GM10266 (cell line): Measurements from ENCODE around the gene SCML1.

Experiments used
- DNase-seq: peaks from one replicate; pipeline ENCODE4 v3.0.0; 2012; ENCODE audit errors: extremely low spot score
- CTCF ChIP-seq: IDR thresholded peaks from 2 replicates; pipeline ENCODE4 v1.5.1; 2012; ENCODE audit warnings: mild to moderate bottlenecking, low read depth; ENCODE audit not compliant: control insufficient read depth, insufficient read depth; ENCODE audit errors: missing control alignments

The SCML1 gene

GRCh38 chrX:17725181-17725580 lies 12.1 kb upstream of the SCML1 start:
- DNase-seq: no peak
- no peak for TF ChIP-seq CTCF

DNA sequence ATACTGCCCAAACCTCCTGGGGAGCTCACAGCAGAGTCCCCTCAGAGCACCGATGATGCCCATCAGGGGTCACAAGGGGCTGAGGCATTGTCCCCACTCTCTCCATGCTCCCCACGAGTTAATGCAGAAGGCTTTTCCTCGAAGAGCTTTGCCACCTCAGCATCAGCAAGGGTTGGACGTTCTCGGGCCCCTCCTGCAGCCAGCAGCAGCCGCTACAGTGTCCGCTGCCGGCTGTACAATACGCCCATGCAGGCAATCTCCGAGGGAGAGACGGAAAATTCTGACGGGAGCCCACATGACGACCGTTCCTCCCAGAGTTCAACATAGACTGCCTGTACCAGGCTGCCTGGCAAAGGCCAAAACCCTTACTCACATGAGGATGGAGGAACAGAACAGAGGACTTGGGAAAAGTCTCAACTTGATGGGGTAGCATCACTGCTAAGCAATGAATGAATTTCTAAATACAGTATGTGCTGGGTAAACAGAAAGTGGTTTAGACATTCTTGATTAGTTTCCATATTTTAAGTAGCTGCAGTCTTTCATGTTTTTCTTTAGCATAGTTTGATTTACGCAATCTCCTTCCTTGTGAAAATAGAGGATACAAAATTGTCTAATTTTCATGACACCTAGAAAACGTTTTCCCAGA lies 5.0 kb upstream of the SCML1 start:
- DNase-seq: no peak
- no peak for TF ChIP-seq CTCF

- TF ChIP-seq CTCF: no peak
- no peak for DNase-seq
Observed at GRCh38 chrX:17735406-17735805, 1.9 kb upstream of the SCML1 start.

- no peak for TF ChIP-seq CTCF
Observed at GRCh38 chrX:17736478-17736855, 826 bp upstream of the SCML1 start.

DNA sequence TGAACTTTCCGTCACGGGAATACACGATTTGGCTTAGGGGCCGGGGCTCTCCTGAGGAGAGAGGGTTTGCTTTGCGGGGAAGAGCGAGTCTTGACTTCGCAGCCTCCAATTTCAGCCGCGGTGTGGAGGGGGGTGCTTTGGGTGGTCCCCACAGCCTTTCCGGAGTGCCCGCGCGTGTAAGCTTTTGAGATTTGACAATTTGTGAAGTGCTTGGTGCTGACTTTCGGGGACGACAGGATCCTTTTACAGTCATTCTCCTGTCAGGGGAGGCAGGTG lies 355 bp downstream of the SCML1 start:
- TF ChIP-seq CTCF: no peak
- no peak for DNase-seq

More at GRCh38 chrX:17736478-17736855, 826 bp upstream of the SCML1 start:
- DNase-seq: no peak

DNA sequence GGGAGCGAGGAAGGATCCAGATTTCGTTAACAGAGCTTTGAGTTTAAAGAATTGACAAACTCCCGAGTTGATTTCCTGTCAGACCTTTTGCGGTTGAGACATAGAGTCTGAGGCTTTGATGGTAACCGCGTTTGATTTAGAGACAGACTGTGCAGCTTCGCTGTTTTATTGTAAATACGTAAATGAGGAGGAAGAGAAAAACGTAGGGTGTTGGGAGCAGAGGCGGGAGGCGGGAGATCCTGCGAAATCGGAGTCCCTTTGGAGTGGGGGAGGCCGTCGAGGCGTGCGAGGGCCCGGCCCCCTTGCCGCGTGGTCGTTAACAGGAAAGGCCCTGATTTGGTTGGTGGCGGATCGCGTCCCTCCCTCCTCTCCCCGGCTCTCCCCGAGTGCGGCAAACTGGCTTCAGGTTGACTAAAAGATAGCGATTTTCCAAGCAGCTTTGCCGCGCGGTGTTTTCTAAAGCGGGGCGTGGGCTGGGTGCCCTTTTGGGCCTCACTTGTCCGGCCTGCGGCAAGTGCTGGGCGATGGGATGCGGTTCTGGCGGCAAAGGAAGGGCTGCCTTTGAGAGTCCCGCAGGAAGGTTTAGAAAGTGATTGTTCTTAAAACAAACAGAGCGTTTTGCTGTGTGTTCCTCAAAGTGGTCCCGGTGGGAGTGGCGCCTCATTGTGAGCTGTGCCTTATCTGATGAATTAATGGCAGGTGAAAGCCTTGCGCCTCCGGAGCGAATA lies 857 bp downstream of the SCML1 start:
- no peak for TF ChIP-seq CTCF
- DNase-seq: no peak

GRCh38 chrX:17738737-17739535 lies 1.6 kb downstream of the SCML1 start:
- TF ChIP-seq CTCF: no peak
- no peak for DNase-seq
